ENCODE data around the gene ARHGEF7.

ARHGEF7 gene

DNA sequence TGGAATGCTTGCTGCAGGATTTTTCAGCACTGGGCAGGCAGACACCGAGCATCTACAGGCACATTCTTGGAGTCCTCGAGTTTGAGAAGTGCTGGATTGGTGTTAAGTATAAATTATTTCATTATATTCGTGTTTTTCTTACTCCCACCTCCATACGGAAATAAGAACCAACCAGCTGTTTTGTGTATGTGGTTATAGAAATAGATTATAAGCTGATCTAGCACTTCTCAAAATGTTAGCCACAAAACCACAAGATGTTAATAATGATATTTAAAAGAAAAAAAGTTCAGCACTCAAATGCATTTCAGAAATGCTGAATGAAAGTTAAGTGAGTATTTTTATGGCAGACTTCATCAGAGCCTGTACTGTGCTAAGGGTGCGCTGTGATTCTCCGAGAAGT lies 181.3 kb downstream of the ARHGEF7 start:
- Histone ChIP-seq H3K9me3 (no peaks in the 10 kb centered on the region), H3K4me1 (no peaks in the 10 kb centered on the region), H3K36me3 (peaks cover 5% of the 10 kb centered on the region), H3K27me3 (no peaks in the 10 kb centered on the region), H3K4me3 (ENCODE audit: low read depth, low read length) (no peak overlapping the region)
- TF ChIP-seq, protein P1, sequence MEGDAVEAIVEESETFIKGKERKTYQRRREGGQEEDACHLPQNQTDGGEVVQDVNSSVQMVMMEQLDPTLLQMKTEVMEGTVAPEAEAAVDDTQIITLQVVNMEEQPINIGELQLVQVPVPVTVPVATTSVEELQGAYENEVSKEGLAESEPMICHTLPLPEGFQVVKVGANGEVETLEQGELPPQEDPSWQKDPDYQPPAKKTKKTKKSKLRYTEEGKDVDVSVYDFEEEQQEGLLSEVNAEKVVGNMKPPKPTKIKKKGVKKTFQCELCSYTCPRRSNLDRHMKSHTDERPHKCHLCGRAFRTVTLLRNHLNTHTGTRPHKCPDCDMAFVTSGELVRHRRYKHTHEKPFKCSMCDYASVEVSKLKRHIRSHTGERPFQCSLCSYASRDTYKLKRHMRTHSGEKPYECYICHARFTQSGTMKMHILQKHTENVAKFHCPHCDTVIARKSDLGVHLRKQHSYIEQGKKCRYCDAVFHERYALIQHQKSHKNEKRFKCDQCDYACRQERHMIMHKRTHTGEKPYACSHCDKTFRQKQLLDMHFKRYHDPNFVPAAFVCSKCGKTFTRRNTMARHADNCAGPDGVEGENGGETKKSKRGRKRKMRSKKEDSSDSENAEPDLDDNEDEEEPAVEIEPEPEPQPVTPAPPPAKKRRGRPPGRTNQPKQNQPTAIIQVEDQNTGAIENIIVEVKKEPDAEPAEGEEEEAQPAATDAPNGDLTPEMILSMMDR (IDR thresholded peaks at IDR 0.05; ENCODE audit: low read depth, low read length): no peak
- DNase-seq: no peak

DNA sequence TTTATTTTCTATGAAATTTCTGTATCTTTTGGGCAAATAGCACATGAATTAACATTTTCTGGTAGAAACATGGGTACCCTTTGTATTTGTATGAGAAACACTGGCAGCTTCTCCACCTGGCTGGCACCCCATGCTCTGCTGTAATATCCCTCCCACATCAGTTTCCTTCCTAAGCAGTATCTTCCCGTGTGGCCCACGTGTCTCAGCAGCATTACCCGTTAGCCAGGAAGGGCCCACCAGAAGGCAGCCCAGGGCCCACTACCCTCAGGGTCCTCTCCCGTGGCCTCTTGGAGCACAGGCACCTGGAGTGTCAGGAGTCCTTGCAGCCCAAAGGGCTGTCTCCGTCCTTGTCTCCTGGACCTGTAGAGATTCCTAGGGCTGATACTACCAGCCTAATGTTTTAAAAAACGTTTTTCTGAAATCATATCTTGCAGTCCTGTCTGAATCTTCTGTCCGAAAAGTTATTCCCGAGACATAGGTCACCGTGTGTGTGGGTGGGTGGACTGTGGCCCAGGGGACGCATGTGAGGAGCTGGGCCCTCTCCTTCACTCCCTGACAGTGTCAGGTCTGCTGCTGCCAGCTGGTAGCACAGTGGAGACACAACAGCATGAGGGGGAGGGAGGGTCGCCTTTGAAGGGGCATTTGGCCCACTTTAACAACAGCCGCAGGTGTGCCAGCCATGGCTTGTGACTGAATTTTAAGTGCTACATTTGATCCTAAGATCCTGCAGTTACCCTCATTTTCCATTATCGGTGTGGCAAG lies 183.3 kb downstream of the ARHGEF7 start:
- Histone ChIP-seq H3K27me3 (no peaks in the 10 kb centered on the region), H3K4me1 (no peaks in the 10 kb centered on the region), H3K36me3 (peaks cover 20% of the 10 kb centered on the region), H3K4me3 (ENCODE audit: low read depth, low read length) (no peak overlapping the region), H3K9me3 (no peaks in the 10 kb centered on the region)
- no peak for DNase-seq
- TF ChIP-seq, protein P1 (IDR thresholded peaks at IDR 0.05; ENCODE audit: low read depth, low read length): no peak

DNA sequence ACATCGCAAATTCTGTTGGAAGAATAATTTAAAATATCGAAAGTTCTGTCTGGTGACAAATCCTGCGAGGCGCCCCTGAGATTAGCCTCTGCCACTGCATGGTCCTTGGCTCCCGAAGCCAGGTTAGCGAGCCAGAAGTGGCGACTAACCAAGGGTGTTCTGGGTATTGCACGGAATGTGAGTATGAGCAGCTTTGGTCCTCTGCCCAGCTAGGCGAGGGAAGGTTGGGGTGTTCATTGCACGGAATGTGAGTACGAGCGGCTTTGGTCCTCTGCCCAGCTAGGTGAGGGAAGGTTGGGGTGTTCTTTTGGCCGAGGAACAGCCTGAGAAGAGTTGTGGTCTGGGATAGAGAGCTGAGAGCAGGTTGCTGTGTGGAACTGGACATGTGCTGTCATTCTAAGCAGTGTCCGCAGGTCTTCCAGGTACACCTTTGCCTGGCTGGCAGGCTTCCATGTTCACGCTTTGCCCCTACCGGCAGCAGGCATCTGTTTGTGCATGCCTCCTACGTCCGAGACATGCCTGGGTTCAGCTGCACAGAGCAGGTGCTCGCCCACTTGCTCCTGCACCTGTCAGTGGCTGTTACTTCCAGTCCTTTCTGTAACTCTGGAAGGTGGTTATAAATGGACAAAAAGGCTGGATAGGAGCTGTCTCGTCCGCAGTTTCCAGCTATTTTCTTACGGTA lies 187.1 kb downstream of the ARHGEF7 start:
- no peaks in the 10 kb centered on the region for H3K4me1 ChIP-seq
- DNase-seq: no peak
- TF ChIP-seq, protein P1 (IDR thresholded peaks at IDR 0.05; ENCODE audit: low read depth, low read length): no peak
- H3K36me3 ChIP-seq: peaks cover 26% of the 10 kb centered on the region
- no peak overlapping the region for H3K4me3 ChIP-seq (ENCODE audit: low read depth, low read length)
- H3K9me3 ChIP-seq: no peaks in the 10 kb centered on the region
- H3K27me3 ChIP-seq: no peaks in the 10 kb centered on the region

DNA sequence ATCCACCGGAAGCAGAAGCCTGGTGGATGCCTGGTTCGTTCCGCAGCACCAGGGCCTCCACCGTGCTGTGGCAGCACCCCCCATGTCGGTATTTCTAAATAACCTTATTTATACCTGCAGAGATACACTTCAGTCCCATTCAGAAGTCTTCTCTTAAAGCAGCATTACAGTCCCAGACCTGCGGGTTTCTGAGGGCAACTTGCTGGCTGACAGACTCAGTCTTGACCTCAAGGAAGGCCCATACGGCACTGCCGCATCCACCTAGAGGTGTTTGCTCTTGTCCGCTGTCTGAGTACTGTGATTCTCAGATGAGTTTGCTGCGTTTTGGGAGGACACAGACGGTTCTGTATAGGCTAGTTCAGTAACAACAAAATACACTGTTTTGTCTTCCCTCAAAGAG lies 188.4 kb downstream of the ARHGEF7 start:
- Histone ChIP-seq H3K36me3 (peaks cover 26% of the 10 kb centered on the region), H3K4me3 (ENCODE audit: low read depth, low read length) (no peak overlapping the region), H3K4me1 (no peaks in the 10 kb centered on the region), H3K9me3 (no peaks in the 10 kb centered on the region), H3K27me3 (no peaks in the 10 kb centered on the region)
- TF ChIP-seq, protein P1 (IDR thresholded peaks at IDR 0.05; ENCODE audit: low read depth, low read length): no peak
- no peak for DNase-seq

DNA sequence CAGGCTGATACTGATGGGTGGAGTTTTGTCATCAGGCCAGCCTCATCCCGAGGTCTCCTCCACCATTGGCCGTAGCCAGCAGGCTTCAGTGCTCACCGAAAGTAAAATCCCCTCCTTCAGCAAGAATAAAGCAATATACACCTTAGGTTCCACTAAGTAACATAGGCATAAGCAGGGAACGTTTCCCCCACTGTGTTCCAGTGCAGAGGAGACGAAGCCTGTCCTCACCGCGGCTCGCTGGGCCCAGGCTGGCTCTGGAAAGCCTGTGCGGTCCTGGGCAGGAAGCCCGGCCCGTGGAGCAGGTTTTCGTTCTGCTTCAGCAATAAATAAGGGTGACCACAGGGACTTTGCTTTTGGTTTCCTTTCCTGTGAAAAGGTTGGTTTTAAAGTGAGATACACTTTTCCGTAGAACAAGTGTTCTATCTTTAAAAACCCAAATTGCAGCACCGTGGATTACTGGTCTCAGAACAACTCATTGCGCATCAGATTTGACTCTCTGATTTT lies 189.0 kb downstream of the ARHGEF7 start:
- DNase-seq: no peak
- TF ChIP-seq, protein P1 (IDR thresholded peaks at IDR 0.05; ENCODE audit: low read depth, low read length): no peak
- peaks cover 26% of the 10 kb centered on the region for H3K36me3 ChIP-seq
- H3K4me1 ChIP-seq: no peaks in the 10 kb centered on the region
- H3K9me3 ChIP-seq: no peaks in the 10 kb centered on the region
- no peak overlapping the region for H3K4me3 ChIP-seq (ENCODE audit: low read depth, low read length)
- no peaks in the 10 kb centered on the region for H3K27me3 ChIP-seq

All from BE2C (cell line).